Measurements from ENCODE around the gene SLC24A3. TPM values are rescaled to one million over a fixed set of nuclear protein-coding genes. Genes with fewer than 3 reads are reported as not detected.

SLC24A3 gene
- total RNA-seq, 3 donors from 2014 or later = 4.9 to 12.3 (median 5.9) TPM

- TF ChIP-seq POLR2AphosphoS5 (IDR thresholded peaks at IDR 0.05) = no peak
- TF ChIP-seq, protein P1, sequence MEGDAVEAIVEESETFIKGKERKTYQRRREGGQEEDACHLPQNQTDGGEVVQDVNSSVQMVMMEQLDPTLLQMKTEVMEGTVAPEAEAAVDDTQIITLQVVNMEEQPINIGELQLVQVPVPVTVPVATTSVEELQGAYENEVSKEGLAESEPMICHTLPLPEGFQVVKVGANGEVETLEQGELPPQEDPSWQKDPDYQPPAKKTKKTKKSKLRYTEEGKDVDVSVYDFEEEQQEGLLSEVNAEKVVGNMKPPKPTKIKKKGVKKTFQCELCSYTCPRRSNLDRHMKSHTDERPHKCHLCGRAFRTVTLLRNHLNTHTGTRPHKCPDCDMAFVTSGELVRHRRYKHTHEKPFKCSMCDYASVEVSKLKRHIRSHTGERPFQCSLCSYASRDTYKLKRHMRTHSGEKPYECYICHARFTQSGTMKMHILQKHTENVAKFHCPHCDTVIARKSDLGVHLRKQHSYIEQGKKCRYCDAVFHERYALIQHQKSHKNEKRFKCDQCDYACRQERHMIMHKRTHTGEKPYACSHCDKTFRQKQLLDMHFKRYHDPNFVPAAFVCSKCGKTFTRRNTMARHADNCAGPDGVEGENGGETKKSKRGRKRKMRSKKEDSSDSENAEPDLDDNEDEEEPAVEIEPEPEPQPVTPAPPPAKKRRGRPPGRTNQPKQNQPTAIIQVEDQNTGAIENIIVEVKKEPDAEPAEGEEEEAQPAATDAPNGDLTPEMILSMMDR (IDR thresholded peaks at IDR 0.05) = no peak
- no peak for TF ChIP-seq POLR2A (IDR thresholded peaks at IDR 0.05)
- no peaks in the 10 kb centered on the region for H3K27me3 ChIP-seq
- intact Hi-C loops (cut with DNase I; ENCODE audit: low total_unique reads) = no loop called here
Measured at GRCh38 chr20:19679900-19680495, 467.6 kb downstream of the SLC24A3 start.

DNA sequence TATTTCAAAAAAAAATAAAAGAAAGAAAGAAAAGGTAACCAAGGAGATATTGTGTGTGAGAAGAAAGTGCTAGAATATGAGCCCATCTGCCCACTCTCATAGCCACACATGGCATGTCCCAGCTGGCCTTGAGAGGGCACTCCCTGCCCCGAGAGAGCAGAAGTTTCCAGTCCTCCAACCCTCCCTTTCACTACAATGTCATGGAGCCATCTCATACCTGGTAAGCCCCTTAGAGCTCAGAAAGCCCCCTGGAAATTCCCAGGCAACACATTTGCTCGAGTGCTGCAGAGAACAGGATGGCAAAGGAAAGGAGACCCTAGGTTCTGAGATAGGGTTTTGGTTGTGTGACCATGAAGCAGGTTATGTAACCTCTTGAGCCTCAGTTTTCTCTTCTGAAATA lies 469.8 kb downstream of the SLC24A3 start:
- intact Hi-C loops (cut with DNase I; ENCODE audit: low total_unique reads) = no loop called here
- Histone ChIP-seq H3K27ac (no peak overlapping the region), H3K4me3 (no peak overlapping the region), H3K36me3 (no peaks in the 10 kb centered on the region), H3K9me3 (no peaks in the 10 kb centered on the region), H3K27me3 (no peaks in the 10 kb centered on the region), H3K4me1 (no peaks in the 10 kb centered on the region)
- no peak for DNase-seq (ENCODE audit: low spot score in 2 of 2)
- no peak for TF ChIP-seq POLR2A (IDR thresholded peaks at IDR 0.05)
- TF ChIP-seq POLR2AphosphoS5 (IDR thresholded peaks at IDR 0.05) = no peak
- TF ChIP-seq, protein P1 (IDR thresholded peaks at IDR 0.05) = no peak

More at GRCh38 chr20:19679900-19680495, 467.6 kb downstream of the SLC24A3 start:
- no peak overlapping the region for H3K4me3 ChIP-seq
- H3K27ac ChIP-seq = no peak overlapping the region
- DNase-seq (ENCODE audit: low spot score in 2 of 2) = no peak
- no peaks in the 10 kb centered on the region for H3K4me1 ChIP-seq
- H3K9me3 ChIP-seq = no peaks in the 10 kb centered on the region
- no peaks in the 10 kb centered on the region for H3K36me3 ChIP-seq

DNA sequence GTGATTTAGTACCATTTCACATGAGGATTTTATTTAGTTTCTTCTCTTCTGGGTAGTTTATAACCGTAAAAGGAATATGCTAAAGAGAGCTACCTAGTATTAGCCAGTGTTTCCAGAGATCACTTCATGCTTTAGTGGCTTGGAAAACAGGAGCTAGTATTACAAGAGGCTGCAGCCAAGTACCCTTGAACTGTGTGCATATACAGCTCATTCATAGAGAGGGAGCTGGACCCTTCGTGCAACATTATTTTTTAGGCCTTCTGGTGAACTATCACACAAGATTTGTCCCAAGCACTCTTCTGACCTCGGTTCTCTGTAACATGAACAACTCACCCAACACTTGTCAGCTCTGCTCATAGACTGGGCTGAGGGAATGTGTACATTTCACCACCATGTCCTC lies 470.7 kb downstream of the SLC24A3 start:
- no peak overlapping the region for H3K27ac ChIP-seq
- H3K4me1 ChIP-seq = no peaks in the 10 kb centered on the region
- no peak overlapping the region for H3K4me3 ChIP-seq
- intact Hi-C loops (cut with DNase I; ENCODE audit: low total_unique reads) = no loop called here
- H3K27me3 ChIP-seq = no peaks in the 10 kb centered on the region
- TF ChIP-seq POLR2A (IDR thresholded peaks at IDR 0.05) (no peak), POLR2AphosphoS5 (IDR thresholded peaks at IDR 0.05) (no peak)
- TF ChIP-seq, protein P1 (IDR thresholded peaks at IDR 0.05) = no peak
- no peaks in the 10 kb centered on the region for H3K36me3 ChIP-seq
- DNase-seq (ENCODE audit: low spot score in 2 of 2) = no peak
- no peaks in the 10 kb centered on the region for H3K9me3 ChIP-seq

GRCh38 chr20:19683822-19684221 lies 471.4 kb downstream of the SLC24A3 start:
- Histone ChIP-seq H3K27ac (no peak overlapping the region), H3K36me3 (no peaks in the 10 kb centered on the region), H3K4me3 (no peak overlapping the region), H3K27me3 (no peaks in the 10 kb centered on the region), H3K4me1 (no peaks in the 10 kb centered on the region), H3K9me3 (no peaks in the 10 kb centered on the region)
- intact Hi-C loops (cut with DNase I; ENCODE audit: low total_unique reads) = no loop called here
- TF ChIP-seq POLR2AphosphoS5 (IDR thresholded peaks at IDR 0.05) = no peak
- no peak for TF ChIP-seq POLR2A (IDR thresholded peaks at IDR 0.05)
- TF ChIP-seq, protein P1 (IDR thresholded peaks at IDR 0.05) = no peak
- DNase-seq (ENCODE audit: low spot score in 2 of 2) = no peak

- H3K27me3 ChIP-seq = no peaks in the 10 kb centered on the region
- H3K9me3 ChIP-seq = no peaks in the 10 kb centered on the region
- no peaks in the 10 kb centered on the region for H3K36me3 ChIP-seq
- H3K27ac ChIP-seq = no peak overlapping the region
- DNase-seq (ENCODE audit: low spot score in 2 of 2) = peak; percentile 44 to 72
- intact Hi-C loops (cut with DNase I; ENCODE audit: low total_unique reads) = no loop called here
- TF ChIP-seq, protein P1 (IDR thresholded peaks at IDR 0.05) = peak in 2 of 3 donors; percentile 30 to 58
- no peak for TF ChIP-seq POLR2AphosphoS5 (IDR thresholded peaks at IDR 0.05)
- H3K4me1 ChIP-seq = no peaks in the 10 kb centered on the region
- H3K4me3 ChIP-seq = no peak overlapping the region
Measured at GRCh38 chr20:19688031-19688806, 475.8 kb downstream of the SLC24A3 start.

Measured in breast epithelium (tissue), 4 donors.